RCC 7860 (cell line): ENCODE measurements around the gene KLK1.
"Not testable (repeated sequence)": the region's sequence is repeated elsewhere in the genome, so short reads cannot be mapped to it uniquely, and the experiment has no call there.

Experiments used
- DNase-seq: peaks from one replicate; pipeline ENCODE4 v3.0.0-alpha.2; 2015; ENCODE audit warnings: low spot score
- FAIRE-seq: peaks from 2 replicates; lab custom pipeline; 2012; peaks lifted over from hg19 to GRCh38; lab: Jason Lieb, UNC

KLK1 gene

GRCh38 chr19:50817941-50818858, 5.4 kb downstream of the KLK1 start:
- no peak for FAIRE-seq
- DNase-seq: no peak

GRCh38 chr19:50815439-50815838, 8.1 kb downstream of the KLK1 start:
- no peak for FAIRE-seq
- no peak for DNase-seq

GRCh38 chr19:50814883-50815282, 8.7 kb downstream of the KLK1 start:
- DNase-seq (no peak), FAIRE-seq (no peak)

GRCh38 chr19:50812474-50812873, 11.1 kb downstream of the KLK1 start:
- FAIRE-seq: no peak

GRCh38 chr19:50811622-50812238, 11.9 kb downstream of the KLK1 start:
- not testable (repeated sequence) for DNase-seq, FAIRE-seq

More at GRCh38 chr19:50812474-50812873, 11.1 kb downstream of the KLK1 start:
- no peak for DNase-seq

- FAIRE-seq: no peak
- DNase-seq: no peak
These were observed 14.7 kb downstream of the KLK1 start for GRCh38 chr19:50808856-50809255.

- peak; percentile 82 for FAIRE-seq
- peak; percentile 92 for DNase-seq
These were observed 18.9 kb downstream of the KLK1 start for GRCh38 chr19:50804420-50805272.

GRCh38 chr19:50803633-50804419, 19.8 kb downstream of the KLK1 start:
- DNase-seq: no peak
- FAIRE-seq: no peak

GRCh38 chr19:50801107-50801506, 22.5 kb downstream of the KLK1 start:
- no peak for FAIRE-seq

GRCh38 chr19:50799547-50799851, 24.1 kb downstream of the KLK1 start:
- no peak for FAIRE-seq
- no peak for DNase-seq

More at GRCh38 chr19:50801107-50801506, 22.5 kb downstream of the KLK1 start:
- DNase-seq: no peak

GRCh38 chr19:50798659-50799546, 24.7 kb downstream of the KLK1 start:
- no peak for FAIRE-seq
- DNase-seq: no peak

GRCh38 chr19:50797781-50798658, 25.6 kb downstream of the KLK1 start:
- FAIRE-seq (no peak), DNase-seq (no peak)

- DNase-seq (no peak), FAIRE-seq (no peak)
These were observed 26.2 kb downstream of the KLK1 start for GRCh38 chr19:50797429-50797780.

GRCh38 chr19:50796634-50797428, 26.8 kb downstream of the KLK1 start:
- no peak for FAIRE-seq
- DNase-seq: no peak

- no peak for FAIRE-seq
- DNase-seq: no peak
These were observed 27.4 kb downstream of the KLK1 start for GRCh38 chr19:50796128-50796633.

GRCh38 chr19:50795664-50796073, 27.9 kb downstream of the KLK1 start:
- FAIRE-seq: no peak
- no peak for DNase-seq

- DNase-seq (no peak), FAIRE-seq (no peak)
These were observed 28.5 kb downstream of the KLK1 start for GRCh38 chr19:50794876-50795663.
